ENCODE results near the gene NCAPH2. TPM values are rescaled to one million over a fixed set of nuclear protein-coding genes. Genes with fewer than 3 reads are reported as not detected.

NCAPH2 gene
- total and polyA plus RNA-seq, 9 of the 15 experiments (the other 6 are each of a cell fraction or from before 2014, with no cell fraction given): 3.6 to 88.6 (median 32.4) TPM

DNA sequence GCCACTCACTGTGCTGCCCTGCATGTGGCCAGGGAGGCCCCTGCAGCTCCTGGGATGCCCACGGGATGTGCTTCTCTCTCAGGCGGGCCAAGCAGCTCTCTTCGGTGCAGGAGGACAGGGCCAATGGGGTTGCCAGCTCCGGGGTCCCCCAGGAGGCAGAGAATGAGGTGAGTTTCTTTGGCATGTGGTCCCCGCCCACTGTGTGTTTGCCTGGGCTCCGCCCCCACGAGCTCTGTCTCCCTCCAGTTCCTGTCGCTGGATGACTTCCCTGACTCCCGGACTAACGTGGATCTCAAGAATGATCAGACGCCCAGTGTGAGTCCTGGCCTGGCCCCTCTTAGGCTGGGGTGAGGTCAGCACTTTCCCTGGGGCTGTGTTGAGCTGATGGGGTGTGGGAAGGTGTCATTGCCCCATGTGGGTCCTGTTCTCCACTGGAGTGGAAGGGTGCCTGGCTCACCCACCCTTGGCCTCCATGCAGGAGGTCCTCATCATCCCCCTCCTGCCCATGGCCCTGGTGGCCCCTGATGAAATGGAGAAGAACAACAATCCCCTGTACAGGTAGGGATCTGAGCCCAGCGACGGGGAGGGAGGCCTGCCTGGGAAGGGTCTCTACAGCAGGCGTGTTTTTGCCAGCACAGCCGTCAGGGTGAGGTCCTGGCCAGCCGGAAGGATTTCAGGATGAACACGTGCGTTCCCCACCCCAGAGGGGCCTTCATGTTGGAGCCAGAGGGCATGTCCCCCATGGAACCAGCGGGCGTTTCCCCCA is 9.7 kb downstream of the NCAPH2 start:
- Histone ChIP-seq H3K4me1 (replicated peaks in 1 of 2; ENCODE audit: control insufficient read depth in 2 of 2, insufficient read depth in 2 of 2, low read length in 2 of 2) (peaks cover 0 to 5% of the 10 kb centered on the region in 2 experiments; a peak in 2 of 5 replicates), H3K9me3 (replicated peaks; ENCODE audit: control insufficient read depth, insufficient read depth, low read depth, low read length) (no peaks in the 10 kb centered on the region), H3K27me3 (ENCODE audit: control insufficient read depth in 2 of 2, insufficient read depth in 2 of 2, low read length in 2 of 2) (no peaks in the 10 kb centered on the region), H3K36me3 (ENCODE audit: control insufficient read depth, insufficient read depth, low read length) (peaks cover 68% of the 10 kb centered on the region; the same call in 1 of the 3 replicates), H4K20me1 (replicated peaks; ENCODE audit: control insufficient read depth, insufficient read depth, low read length) (no peaks in the 10 kb centered on the region), H2AFZ (ENCODE audit: low read depth, low read length) (no peak overlapping the region), H3K4me2 (ENCODE audit: insufficient read depth, low read length) (no peak overlapping the region), H3K4me3 (no peak overlapping the region), H3K27ac (ENCODE audit: extremely low read depth, low read depth, low read length) (no peak overlapping the region), H3K9me1 (ENCODE audit: control insufficient read depth, insufficient read depth, low read length) (no peaks in the 10 kb centered on the region), H3K79me2 (ENCODE audit: control insufficient read depth, insufficient read depth, low read length) (peaks cover 32% of the 10 kb centered on the region), H3K9ac (ENCODE audit: insufficient read depth in 1 of 2, low read depth in 2 of 2, low read length in 2 of 2) (no peak overlapping the region; a peak in 1 of 4 replicates)
- no TSS peak for BruUV-seq (replicated peaks)
- peak; percentile 47 for TF ChIP-seq RBFOX2 (IDR thresholded peaks at IDR 0.05; ENCODE audit: low read depth, low read length)
- TF ChIP-seq BACH1 (tag; IDR thresholded peaks at IDR 0.05): no peak
- in situ Hi-C loops (cut with MboI) (no loop called here), intact Hi-C loops (cut with micrococcal nuclease) (no loop called here)
- ChIA-PET CTCF (ENCODE audit: low intra/inter-chr PET ratio) (no interaction called here), POLR2A (interaction anchor here (0.6 to 2.7 kb wide), 3 partner anchors 8 to 285 kb away, joined by 4 to 11 read pairs (median 6); partner anchors contain the start of genes LMF2 and NCAPH2)
- ATAC-seq (no peak), FAIRE-seq (no peak), DNase-seq (ENCODE audit: extremely low read depth in 1 of 4, low spot score in 3 of 4) (no peak)
- 92% methylated on average over 16 of the region's 20 CpGs for WGBS (ENCODE audit: insufficient coverage, low coverage, missing lambda C conversion rate)

DNA sequence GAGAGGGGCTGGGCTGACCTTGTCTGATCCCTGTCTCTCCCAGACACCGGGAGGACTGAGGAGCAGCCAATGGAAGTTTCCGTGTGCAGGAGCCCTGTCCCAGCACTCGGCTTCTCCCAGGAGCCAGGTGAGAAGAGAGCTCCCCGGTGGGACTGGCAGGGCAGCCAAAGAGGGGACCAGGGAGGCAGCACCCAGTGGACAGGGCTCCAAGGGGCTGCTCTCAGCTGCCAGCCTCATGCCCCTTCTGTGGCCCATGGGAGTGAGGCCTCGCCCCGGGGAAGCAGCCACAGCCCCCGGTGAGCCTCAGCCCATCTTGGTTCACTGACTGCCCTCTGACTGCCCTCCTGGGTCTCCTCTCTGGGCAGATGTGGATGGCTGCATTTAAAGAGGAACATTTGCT is 10.6 kb downstream of the NCAPH2 start:
- BruUV-seq (replicated peaks): no TSS peak
- no peak for DNase-seq (ENCODE audit: extremely low read depth in 1 of 4, low spot score in 3 of 4)
- Histone ChIP-seq H3K36me3 (ENCODE audit: control insufficient read depth, insufficient read depth, low read length) (peaks cover 74% of the 10 kb centered on the region; the same call in 1 of the 3 replicates), H3K4me1 (replicated peaks in 1 of 2; ENCODE audit: control insufficient read depth in 2 of 2, insufficient read depth in 2 of 2, low read length in 2 of 2) (peaks cover 0 to 10% of the 10 kb centered on the region in 2 experiments; a peak in 2 of 5 replicates), H3K27ac (ENCODE audit: extremely low read depth, low read depth, low read length) (no peak overlapping the region), H3K9me3 (replicated peaks; ENCODE audit: control insufficient read depth, insufficient read depth, low read depth, low read length) (no peaks in the 10 kb centered on the region), H4K20me1 (replicated peaks; ENCODE audit: control insufficient read depth, insufficient read depth, low read length) (no peaks in the 10 kb centered on the region), H3K4me2 (ENCODE audit: insufficient read depth, low read length) (no peak overlapping the region), H2AFZ (ENCODE audit: low read depth, low read length) (no peak overlapping the region), H3K27me3 (ENCODE audit: control insufficient read depth in 2 of 2, insufficient read depth in 2 of 2, low read length in 2 of 2) (no peaks in the 10 kb centered on the region), H3K4me3 (no peak overlapping the region), H3K79me2 (ENCODE audit: control insufficient read depth, insufficient read depth, low read length) (peaks cover 25% of the 10 kb centered on the region), H3K9me1 (ENCODE audit: control insufficient read depth, insufficient read depth, low read length) (no peaks in the 10 kb centered on the region), H3K9ac (ENCODE audit: insufficient read depth in 1 of 2, low read depth in 2 of 2, low read length in 2 of 2) (no peak overlapping the region; a peak in 1 of 4 replicates)
- ChIA-PET CTCF (ENCODE audit: low intra/inter-chr PET ratio) (no interaction called here), POLR2A (interaction anchor here (0.6 to 2.7 kb wide), 3 partner anchors 9 to 286 kb away, joined by 4 to 11 read pairs (median 6); partner anchors contain the start of genes LMF2 and NCAPH2)
- 96% methylated on average over 7 of the region's 7 CpGs for WGBS (ENCODE audit: insufficient coverage, low coverage, missing lambda C conversion rate)
- TF ChIP-seq TRIM28 (IDR thresholded peaks at IDR 0.05) (no peak), WHSC1 (IDR thresholded peaks at IDR 0.05; ENCODE audit: low read length) (no peak), MBD2 (IDR thresholded peaks at IDR 0.05; ENCODE audit: borderline replicate concordance, low read depth) (no peak), ZNF589 (CRISPR knock-in tag; IDR thresholded peaks at IDR 0.05; ENCODE audit: low read depth) (no peak), SMAD1 (IDR thresholded peaks at IDR 0.05; ENCODE audit: low read depth, low read length, partially characterized antibody) (no peak)
- TF ChIP-seq, protein P1, sequence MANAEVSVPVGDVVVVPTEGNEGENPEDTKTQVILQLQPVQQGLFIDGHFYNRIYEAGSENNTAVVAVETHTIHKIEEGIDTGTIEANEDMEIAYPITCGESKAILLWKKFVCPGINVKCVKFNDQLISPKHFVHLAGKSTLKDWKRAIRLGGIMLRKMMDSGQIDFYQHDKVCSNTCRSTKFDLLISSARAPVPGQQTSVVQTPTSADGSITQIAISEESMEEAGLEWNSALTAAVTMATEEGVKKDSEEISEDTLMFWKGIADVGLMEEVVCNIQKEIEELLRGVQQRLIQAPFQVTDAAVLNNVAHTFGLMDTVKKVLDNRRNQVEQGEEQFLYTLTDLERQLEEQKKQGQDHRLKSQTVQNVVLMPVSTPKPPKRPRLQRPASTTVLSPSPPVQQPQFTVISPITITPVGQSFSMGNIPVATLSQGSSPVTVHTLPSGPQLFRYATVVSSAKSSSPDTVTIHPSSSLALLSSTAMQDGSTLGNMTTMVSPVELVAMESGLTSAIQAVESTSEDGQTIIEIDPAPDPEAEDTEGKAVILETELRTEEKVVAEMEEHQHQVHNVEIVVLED (CRISPR knock-in tag; IDR thresholded peaks at IDR 0.05): no peak
- TF ChIP-seq, protein P2, sequence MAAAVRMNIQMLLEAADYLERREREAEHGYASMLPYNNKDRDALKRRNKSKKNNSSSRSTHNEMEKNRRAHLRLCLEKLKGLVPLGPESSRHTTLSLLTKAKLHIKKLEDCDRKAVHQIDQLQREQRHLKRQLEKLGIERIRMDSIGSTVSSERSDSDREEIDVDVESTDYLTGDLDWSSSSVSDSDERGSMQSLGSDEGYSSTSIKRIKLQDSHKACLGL (CRISPR knock-in tag; IDR thresholded peaks at IDR 0.05; ENCODE audit: borderline replicate concordance, poor library complexity, severe bottlenecking): no peak
- TF ChIP-seq, protein P3, sequence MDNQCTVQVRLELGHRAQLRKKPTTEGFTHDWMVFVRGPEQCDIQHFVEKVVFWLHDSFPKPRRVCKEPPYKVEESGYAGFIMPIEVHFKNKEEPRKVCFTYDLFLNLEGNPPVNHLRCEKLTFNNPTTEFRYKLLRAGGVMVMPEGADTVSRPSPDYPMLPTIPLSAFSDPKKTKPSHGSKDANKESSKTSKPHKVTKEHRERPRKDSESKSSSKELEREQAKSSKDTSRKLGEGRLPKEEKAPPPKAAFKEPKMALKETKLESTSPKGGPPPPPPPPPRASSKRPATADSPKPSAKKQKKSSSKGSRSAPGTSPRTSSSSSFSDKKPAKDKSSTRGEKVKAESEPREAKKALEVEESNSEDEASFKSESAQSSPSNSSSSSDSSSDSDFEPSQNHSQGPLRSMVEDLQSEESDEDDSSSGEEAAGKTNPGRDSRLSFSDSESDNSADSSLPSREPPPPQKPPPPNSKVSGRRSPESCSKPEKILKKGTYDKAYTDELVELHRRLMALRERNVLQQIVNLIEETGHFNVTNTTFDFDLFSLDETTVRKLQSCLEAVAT (IDR thresholded peaks at IDR 0.05): no peak
- FAIRE-seq: no peak
- in situ Hi-C loops (cut with MboI) (no loop called here), intact Hi-C loops (cut with micrococcal nuclease) (no loop called here)
- ATAC-seq: no peak
